HG03575 (cell line): Measurements from ENCODE around the gene MORN4.

Experiments
- ATAC-seq: cut with Tn5 transposase; IDR thresholded peaks from one replicate; pipeline ENCODE4 v1.9.1; 2021; ENCODE audit not compliant: unreplicated experiment, insufficient number of reproducible peaks, low FRiP score; ENCODE audit errors: extremely low read depth

MORN4 gene

GRCh38 chr10:97601268-97602215 lies 31.8 kb downstream of the MORN4 start:
- ATAC-seq, result no peak

- no peak for ATAC-seq
Measured at GRCh38 chr10:97600616-97601015, 32.7 kb downstream of the MORN4 start.

GRCh38 chr10:97599272-97599619 lies 34.1 kb downstream of the MORN4 start:
- no peak for ATAC-seq

- ATAC-seq, result no peak
Measured at GRCh38 chr10:97598407-97599271, 34.7 kb downstream of the MORN4 start.

- ATAC-seq, result no peak
Measured at GRCh38 chr10:97597778-97598177, 35.5 kb downstream of the MORN4 start.

- ATAC-seq, result no peak
Measured at GRCh38 chr10:97596101-97597082, 36.9 kb downstream of the MORN4 start.

- no peak for ATAC-seq
Measured at GRCh38 chr10:97593421-97593820, 39.9 kb downstream of the MORN4 start.

- ATAC-seq, result no peak
Measured at GRCh38 chr10:97590748-97591495, 42.4 kb downstream of the MORN4 start.

GRCh38 chr10:97590082-97590747 lies 43.1 kb downstream of the MORN4 start:
- ATAC-seq, result no peak

- ATAC-seq, result no peak
Measured at GRCh38 chr10:97589479-97589878, 43.8 kb downstream of the MORN4 start, which contains the start of gene C10orf62. Gene C10orf62 (plus strand): TSS chr10:97589721. CDS start chr10:97589898, 177 bp downstream.

GRCh38 chr10:97587183-97587582 lies 46.1 kb downstream of the MORN4 start:
- ATAC-seq, result no peak

- ATAC-seq, result no peak
Measured at GRCh38 chr10:97585439-97585811, 47.9 kb downstream of the MORN4 start.

- ATAC-seq, result no peak
Measured at GRCh38 chr10:97584798-97585438, 48.4 kb downstream of the MORN4 start.

GRCh38 chr10:97584060-97584797 lies 49.1 kb downstream of the MORN4 start, which contains the start of gene HOGA1:
Gene HOGA1 (plus strand): TSS chr10:97584389. CDS start chr10:97584704, 315 bp downstream.
- ATAC-seq, result no peak

- ATAC-seq, result no peak
Measured at GRCh38 chr10:97583476-97583875, 49.8 kb downstream of the MORN4 start.

GRCh38 chr10:97582169-97582568 lies 51.1 kb downstream of the MORN4 start:
- no peak for ATAC-seq
